K562 (cell line): ENCODE measurements around the gene DNAJC17. TPM values are rescaled to one million over a fixed set of nuclear protein-coding genes. Genes with fewer than 3 reads are reported as not detected.

ENCODE experiments used
- BCOR ChIP-seq: fragments of 450-650 bp; IDR thresholded peaks from 2 replicates; pipeline ENCODE4 v1.6.1; 2016
- BHLHE40 ChIP-seq: IDR thresholded peaks from 2 replicates; pipeline ENCODE4 v1.6.1; 2011; ENCODE audit warnings: low read length, improper control_type of control experiment
- ELF2 ChIP-seq: fragments of 250-450 bp; sonication (Bioruptor Pico); IDR thresholded peaks from 2 replicates; pipeline ENCODE4 v1.5.0; 2021; ENCODE audit warnings: mild to moderate bottlenecking
- EP400 ChIP-seq: fragments of 450-650 bp; IDR thresholded peaks from 2 replicates; pipeline ENCODE4 v1.6.1; 2017; ENCODE audit warnings: antibody characterized with exemption, mild to moderate bottlenecking, moderate library complexity
- GABPA ChIP-seq: fragments of 200-800 bp; sonication (Bioruptor generic); conservative IDR thresholded peaks from 2 replicates; pipeline ENCODE4 v1.6.1; 2016; ENCODE audit warnings: low read depth, missing genetic modification characterization, missing compliant biosample characterization
- PHF20 ChIP-seq: fragments of 450-650 bp; IDR thresholded peaks from 2 replicates; pipeline ENCODE4 v1.6.1; 2018; ENCODE audit not compliant: partially characterized antibody
- POLR2G ChIP-seq: fragments of 200-400 bp; formaldehyde crosslinking; IDR thresholded peaks from 2 replicates; pipeline ENCODE4 v1.6.1; 2017; ENCODE audit warnings: low read depth, mild to moderate bottlenecking, antibody characterized with exemption, low read length, moderate library complexity
- RAD21 ChIP-seq, 2 experiments: fragments of 250-450 bp in 1 of 2; fragments of 450-650 bp in 1 of 2; sonication (Bioruptor Pico) in 1 of 2; formaldehyde crosslinking in 1 of 2; IDR thresholded peaks in 1 of 2; conservative IDR thresholded peaks in 1 of 2; 2 replicates each; pipeline versions ENCODE4 v1.4.0 to v1.8.0; 2020 to 2022; ENCODE audit warnings: mild to moderate bottlenecking in 2 of 2, moderate library complexity in 1 of 2
- RBBP5 ChIP-seq: fragments of 200-600 bp; sonication (generic); IDR thresholded peaks from 2 replicates; pipeline ENCODE4 v1.6.1; 2012; ENCODE audit warnings: borderline replicate concordance, mild to moderate bottlenecking, low read length, control low read depth, inconsistent platforms; ENCODE audit not compliant: insufficient read depth, poor library complexity, severe bottlenecking
- RBFOX2 ChIP-seq: fragments of 200-400 bp; formaldehyde crosslinking; IDR thresholded peaks from 2 replicates; pipeline ENCODE4 v1.6.1; 2017; ENCODE audit warnings: low read depth, mild to moderate bottlenecking, low read length, moderate library complexity
- SLC30A9 ChIP-seq: fragments of 250-450 bp; sonication (Bioruptor Pico); IDR thresholded peaks from 2 replicates; pipeline ENCODE4 v1.8.0; 2022; ENCODE audit warnings: mild to moderate bottlenecking, moderate library complexity
- SUPT5H ChIP-seq: fragments of 450-650 bp; IDR thresholded peaks from 2 replicates; pipeline ENCODE4 v1.6.1; 2016
- TRIM24 ChIP-seq, 2 experiments: fragments of 450-650 bp; IDR thresholded peaks; 2 replicates each; pipeline ENCODE4 v1.6.1; 2016
- ZBTB7A ChIP-seq: IDR thresholded peaks from 2 replicates; pipeline ENCODE4 v1.6.1; 2011; ENCODE audit warnings: low read depth, mild to moderate bottlenecking, low read length, moderate library complexity, borderline replicate concordance; ENCODE audit not compliant: control insufficient read depth
- ZNF23 ChIP-seq: fragments of 250-450 bp; sonication (Bioruptor Pico); IDR thresholded peaks from 2 replicates; pipeline ENCODE4 v1.4.0; 2020; ENCODE audit warnings: mild to moderate bottlenecking
- ZNF282 ChIP-seq: sonication (generic); formaldehyde crosslinking; IDR thresholded peaks from 2 replicates; pipeline ENCODE4 v1.8.1; 2023; ENCODE audit warnings: missing genetic modification reagents
- ZNF707 ChIP-seq: fragments of 250-450 bp; sonication (Bioruptor Pico); conservative IDR thresholded peaks from 2 replicates; pipeline ENCODE4 v1.8.0; 2022; ENCODE audit warnings: inconsistent platforms, mild to moderate bottlenecking, moderate library complexity
- polyA plus RNA-seq, 8 experiments: library from polyadenylated mRNA; depleted of rRNA in 4 of 8; stranded (reverse) in 5 of 8; unstranded in 3 of 8; fragments of >200 nt; fragmentation: Nextera tagmentation in 2 of 8; fragmentation: Illumina TruSeq in 1 of 8; extraction: Ambion mirVana in 2 of 8; extraction: Trizol in 1 of 8; gene quantifications; 2 replicates each; pipeline versions ENCODE4 v1.2.1 to v1.2.3, GENCODE V29; 2011 to 2014; ENCODE audit warnings: inconsistent platforms in 1 of 8, missing spikeins in 1 of 8
- total RNA-seq, 7 experiments: library from RNA; depleted of rRNA in 6 of 7; stranded (reverse); fragments of >200 nt in 6 of 7; fragmentation: Illumina TruSeq in 2 of 7; extraction: Trizol in 2 of 7; gene quantifications; 2 replicates each; pipeline versions ENCODE4 v1.2.1 to v1.2.3, GENCODE V29; 2011 to 2021; ENCODE audit warnings: low replicate concordance in 1 of 7
- TF ChIP-seq, protein P1 (sequence below), 2 experiments: fragments of 450-650 bp; conservative IDR thresholded peaks; 2 replicates each; pipeline ENCODE4 v1.6.1; 2017; ENCODE audit warnings: mild to moderate bottlenecking in 2 of 2, moderate library complexity in 2 of 2
- TF ChIP-seq, protein P2 (sequence below): IDR thresholded peaks from 2 replicates; pipeline ENCODE4 v1.6.1; 2012; ENCODE audit warnings: low read depth, low read length, improper control_type of control experiment, borderline replicate concordance
- TF ChIP-seq, protein P3 (sequence below): fragments of 450-650 bp; formaldehyde crosslinking; IDR thresholded peaks from 2 replicates; pipeline ENCODE4 v1.4.0; 2022; ENCODE audit warnings: missing genetic modification characterization
- TF ChIP-seq, protein P4 (sequence below), 2 experiments: fragments of 200-800 bp in 1 of 2; sonication (Bioruptor generic) in 1 of 2; sonication (generic) in 1 of 2; formaldehyde crosslinking in 1 of 2; IDR thresholded peaks in 1 of 2; conservative IDR thresholded peaks in 1 of 2; 2 replicates each; pipeline versions ENCODE4 v1.5.0 to v1.6.1; 2016 to 2020; ENCODE audit warnings: missing compliant biosample characterization in 1 of 2, missing genetic modification characterization in 1 of 2, missing genetic modification reagents in 1 of 2

The DNAJC17 gene
- total and polyA plus RNA-seq, 9 of the 15 experiments (the other 6 are each of a cell fraction or from before 2014, with no cell fraction given): 2.4 to 79.4 (median 44.2) TPM

DNA sequence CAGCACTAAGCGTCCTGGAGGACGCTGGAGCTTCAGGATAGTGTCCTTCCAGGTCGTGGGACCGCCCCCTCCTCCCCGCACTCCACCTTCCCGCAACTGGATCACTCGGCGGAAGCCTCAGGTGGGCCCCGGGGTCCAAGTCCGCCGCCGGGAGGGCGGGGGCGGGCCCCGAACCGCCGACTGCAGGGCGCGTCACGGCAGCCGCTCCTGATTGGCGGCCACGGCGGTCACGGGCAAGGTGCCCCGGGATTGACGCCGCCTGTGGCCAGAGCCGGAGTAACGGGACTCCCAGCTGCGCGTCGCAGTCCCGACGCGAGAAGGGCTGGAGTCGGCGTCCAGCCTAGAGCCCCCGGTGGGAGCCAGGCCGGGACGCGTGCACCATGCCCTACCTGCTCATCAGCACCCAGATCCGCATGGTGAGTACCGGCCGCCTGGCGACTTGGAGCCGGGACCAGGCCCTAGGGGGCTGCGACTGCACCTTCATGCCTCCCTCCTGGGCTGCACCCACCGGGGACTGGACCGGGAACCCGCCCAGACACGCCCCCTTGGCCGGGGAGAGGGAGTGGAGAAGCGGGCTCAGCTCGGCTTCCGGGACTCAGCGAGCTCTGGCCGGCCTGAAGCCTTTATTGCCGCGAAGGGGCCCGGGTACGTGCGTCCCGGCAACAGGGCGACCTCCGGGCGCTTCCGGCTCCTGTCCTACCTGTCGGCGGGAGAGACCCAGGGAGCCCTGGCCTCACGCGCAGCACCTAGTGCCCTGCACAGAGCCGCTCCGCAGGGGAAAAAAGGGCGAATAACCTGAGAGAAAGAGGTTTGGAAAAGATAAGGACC lies 43.3 kb downstream of the DNAJC17 start, which contains the start of gene GCHFR (continued):
- TF ChIP-seq TRIM24 (IDR thresholded peaks at IDR 0.05) (no peak), PHF20 (peak; percentile 75), ZBTB7A (peak; percentile 88), RAD21 (CRISPR knock-in tag; conservative IDR thresholded peaks at IDR 0.05 in 1 of 2, IDR thresholded peaks at IDR 0.05 in 1 of 2) (peak in 1 of 2 experiments; percentile 8; a peak in 1 of 4 replicates), ELF2 (peak; percentile 66; the same call in 1 of the 2 replicates), EP400 (0 out of 2 replicates have a peak, but pooled peaks have one; percentile 4), GABPA (tag) (peak; percentile 40), BHLHE40 (peak; percentile 95), RBBP5 (peak; percentile 70), SUPT5H (peak; percentile 62; the same call in 1 of the 2 replicates), ZNF282 (CRISPR knock-in tag) (peak; percentile 83), RBFOX2 (peak; percentile 80), POLR2G (peak; percentile 88), ZNF23 (CRISPR knock-in tag) (no peak), ZNF707 (CRISPR knock-in tag) (no peak), SLC30A9 (CRISPR knock-in tag) (no peak), BCOR (peak; percentile 11; the same call in 1 of the 2 replicates)
- TF ChIP-seq, protein P1, sequence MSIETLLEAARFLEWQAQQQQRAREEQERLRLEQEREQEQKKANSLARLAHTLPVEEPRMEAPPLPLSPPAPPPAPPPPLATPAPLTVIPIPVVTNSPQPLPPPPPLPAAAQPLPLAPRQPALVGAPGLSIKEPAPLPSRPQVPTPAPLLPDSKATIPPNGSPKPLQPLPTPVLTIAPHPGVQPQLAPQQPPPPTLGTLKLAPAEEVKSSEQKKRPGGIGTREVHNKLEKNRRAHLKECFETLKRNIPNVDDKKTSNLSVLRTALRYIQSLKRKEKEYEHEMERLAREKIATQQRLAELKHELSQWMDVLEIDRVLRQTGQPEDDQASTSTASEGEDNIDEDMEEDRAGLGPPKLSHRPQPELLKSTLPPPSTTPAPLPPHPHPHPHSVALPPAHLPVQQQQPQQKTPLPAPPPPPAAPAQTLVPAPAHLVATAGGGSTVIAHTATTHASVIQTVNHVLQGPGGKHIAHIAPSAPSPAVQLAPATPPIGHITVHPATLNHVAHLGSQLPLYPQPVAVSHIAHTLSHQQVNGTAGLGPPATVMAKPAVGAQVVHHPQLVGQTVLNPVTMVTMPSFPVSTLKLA (conservative IDR thresholded peaks at IDR 0.05): peak; percentile 18 to 73; a peak in 1 of 4 replicates
- TF ChIP-seq, protein P2, sequence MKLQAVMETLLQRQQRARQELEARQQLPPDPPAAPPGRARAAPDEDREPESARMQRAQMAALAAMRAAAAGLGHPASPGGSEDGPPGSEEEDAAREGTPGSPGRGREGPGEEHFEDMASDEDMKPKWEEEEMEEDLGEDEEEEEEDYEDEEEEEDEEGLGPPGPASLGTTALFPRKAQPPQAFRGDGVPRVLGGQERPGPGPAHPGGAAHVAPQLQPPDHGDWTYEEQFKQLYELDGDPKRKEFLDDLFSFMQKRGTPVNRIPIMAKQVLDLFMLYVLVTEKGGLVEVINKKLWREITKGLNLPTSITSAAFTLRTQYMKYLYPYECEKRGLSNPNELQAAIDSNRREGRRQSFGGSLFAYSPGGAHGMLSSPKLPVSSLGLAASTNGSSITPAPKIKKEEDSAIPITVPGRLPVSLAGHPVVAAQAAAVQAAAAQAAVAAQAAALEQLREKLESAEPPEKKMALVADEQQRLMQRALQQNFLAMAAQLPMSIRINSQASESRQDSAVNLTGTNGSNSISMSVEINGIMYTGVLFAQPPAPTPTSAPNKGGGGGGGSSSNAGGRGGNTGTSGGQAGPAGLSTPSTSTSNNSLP: no peak
- TF ChIP-seq, protein P3, sequence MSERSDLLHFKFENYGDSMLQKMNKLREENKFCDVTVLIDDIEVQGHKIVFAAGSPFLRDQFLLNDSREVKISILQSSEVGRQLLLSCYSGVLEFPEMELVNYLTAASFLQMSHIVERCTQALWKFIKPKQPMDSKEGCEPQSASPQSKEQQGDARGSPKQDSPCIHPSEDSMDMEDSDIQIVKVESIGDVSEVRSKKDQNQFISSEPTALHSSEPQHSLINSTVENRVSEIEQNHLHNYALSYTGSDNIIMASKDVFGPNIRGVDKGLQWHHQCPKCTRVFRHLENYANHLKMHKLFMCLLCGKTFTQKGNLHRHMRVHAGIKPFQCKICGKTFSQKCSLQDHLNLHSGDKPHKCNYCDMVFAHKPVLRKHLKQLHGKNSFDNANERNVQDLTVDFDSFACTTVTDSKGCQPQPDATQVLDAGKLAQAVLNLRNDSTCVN (CRISPR knock-in tag): no peak
- TF ChIP-seq, protein P4, sequence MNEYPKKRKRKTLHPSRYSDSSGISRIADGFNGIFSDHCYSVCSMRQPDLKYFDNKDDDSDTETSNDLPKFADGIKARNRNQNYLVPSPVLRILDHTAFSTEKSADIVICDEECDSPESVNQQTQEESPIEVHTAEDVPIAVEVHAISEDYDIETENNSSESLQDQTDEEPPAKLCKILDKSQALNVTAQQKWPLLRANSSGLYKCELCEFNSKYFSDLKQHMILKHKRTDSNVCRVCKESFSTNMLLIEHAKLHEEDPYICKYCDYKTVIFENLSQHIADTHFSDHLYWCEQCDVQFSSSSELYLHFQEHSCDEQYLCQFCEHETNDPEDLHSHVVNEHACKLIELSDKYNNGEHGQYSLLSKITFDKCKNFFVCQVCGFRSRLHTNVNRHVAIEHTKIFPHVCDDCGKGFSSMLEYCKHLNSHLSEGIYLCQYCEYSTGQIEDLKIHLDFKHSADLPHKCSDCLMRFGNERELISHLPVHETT (CRISPR knock-in tag; conservative IDR thresholded peaks at IDR 0.05 in 1 of 2, IDR thresholded peaks at IDR 0.05 in 1 of 2): peak in 1 of 2 experiments; percentile 85; a peak in 2 of 4 replicates
